ENCODE measurements around the gene MYOM1. TPM values are rescaled to one million over a fixed set of nuclear protein-coding genes. Genes with fewer than 3 reads are reported as not detected.

Gene MYOM1
- total and polyA plus RNA-seq, 2 donors (not counting 3 experiments of a cell fraction or from before 2014, with no cell fraction given) = 0.08 TPM; not detected in 1

DNA sequence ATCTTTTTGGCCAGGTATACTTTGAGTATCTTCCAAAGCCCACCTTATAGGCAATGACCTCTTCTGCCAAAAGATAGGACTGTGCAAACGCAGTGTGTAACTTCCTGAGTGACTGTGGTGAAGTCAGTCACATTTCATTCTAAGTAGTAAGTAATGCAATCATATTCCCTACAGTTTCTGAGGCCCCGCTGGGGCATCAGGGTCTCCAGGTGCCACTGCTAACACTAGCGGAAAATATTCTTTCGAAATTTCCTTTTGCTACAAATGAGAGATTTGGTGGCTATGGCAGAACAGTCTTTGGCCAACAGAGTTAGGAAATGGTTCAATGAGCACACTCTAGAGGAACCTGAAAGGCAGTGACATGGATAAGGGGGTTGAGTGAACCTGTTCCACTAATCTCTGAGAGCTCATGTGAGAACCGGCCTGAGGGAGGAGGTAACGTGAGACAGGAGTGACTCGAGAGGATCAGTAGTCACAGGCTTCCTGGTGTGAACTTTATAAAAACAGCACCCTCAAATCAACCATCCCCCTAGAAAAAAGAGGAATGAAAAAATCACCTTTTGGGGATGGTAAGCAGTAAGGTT lies 104.2 kb downstream of the MYOM1 start:
- no peaks in the 10 kb centered on the region for H4K20me1 ChIP-seq (replicated peaks; ENCODE audit: control insufficient read depth, extremely low read depth, insufficient read depth, low read length)
- no peaks in the 10 kb centered on the region for H3K79me2 ChIP-seq (ENCODE audit: control insufficient read depth, insufficient read depth, low read length)
- TF ChIP-seq GATA2 (IDR thresholded peaks at IDR 0.05; ENCODE audit: insufficient read depth, insufficient read length, low read depth, low read length) (no peak), JUN (IDR thresholded peaks at IDR 0.05; ENCODE audit: borderline replicate concordance, insufficient read depth, insufficient read length, low read depth) (no peak), POLR2A (IDR thresholded peaks at IDR 0.05; ENCODE audit: low read depth, low read length) (no peak), POLR2AphosphoS5 (IDR thresholded peaks at IDR 0.05; ENCODE audit: insufficient read depth, low read depth, low read length) (no peak)
- TF ChIP-seq, protein P1, sequence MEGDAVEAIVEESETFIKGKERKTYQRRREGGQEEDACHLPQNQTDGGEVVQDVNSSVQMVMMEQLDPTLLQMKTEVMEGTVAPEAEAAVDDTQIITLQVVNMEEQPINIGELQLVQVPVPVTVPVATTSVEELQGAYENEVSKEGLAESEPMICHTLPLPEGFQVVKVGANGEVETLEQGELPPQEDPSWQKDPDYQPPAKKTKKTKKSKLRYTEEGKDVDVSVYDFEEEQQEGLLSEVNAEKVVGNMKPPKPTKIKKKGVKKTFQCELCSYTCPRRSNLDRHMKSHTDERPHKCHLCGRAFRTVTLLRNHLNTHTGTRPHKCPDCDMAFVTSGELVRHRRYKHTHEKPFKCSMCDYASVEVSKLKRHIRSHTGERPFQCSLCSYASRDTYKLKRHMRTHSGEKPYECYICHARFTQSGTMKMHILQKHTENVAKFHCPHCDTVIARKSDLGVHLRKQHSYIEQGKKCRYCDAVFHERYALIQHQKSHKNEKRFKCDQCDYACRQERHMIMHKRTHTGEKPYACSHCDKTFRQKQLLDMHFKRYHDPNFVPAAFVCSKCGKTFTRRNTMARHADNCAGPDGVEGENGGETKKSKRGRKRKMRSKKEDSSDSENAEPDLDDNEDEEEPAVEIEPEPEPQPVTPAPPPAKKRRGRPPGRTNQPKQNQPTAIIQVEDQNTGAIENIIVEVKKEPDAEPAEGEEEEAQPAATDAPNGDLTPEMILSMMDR (IDR thresholded peaks at IDR 0.05; ENCODE audit: extremely low read depth in 1 of 2, insufficient read depth in 1 of 2, low read depth in 1 of 2, low read length in 2 of 2) = no peak
- TF ChIP-seq, protein P2, sequence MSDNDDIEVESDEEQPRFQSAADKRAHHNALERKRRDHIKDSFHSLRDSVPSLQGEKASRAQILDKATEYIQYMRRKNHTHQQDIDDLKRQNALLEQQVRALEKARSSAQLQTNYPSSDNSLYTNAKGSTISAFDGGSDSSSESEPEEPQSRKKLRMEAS (IDR thresholded peaks at IDR 0.05; ENCODE audit: insufficient read depth, insufficient read length) = no peak
- ChIA-PET POLR2A (no interaction called here), CTCF (interaction anchor here (2.7 to 5.9 kb wide), 2 partner anchors 13 to 52 kb away, joined by 10 to 33 read pairs; no protein-coding TSS in a partner anchor)
- H3K9me3 ChIP-seq (replicated peaks; ENCODE audit: control insufficient read depth, insufficient read depth, low read length) = no peaks in the 10 kb centered on the region
- no peaks in the 10 kb centered on the region for H3K27me3 ChIP-seq (ENCODE audit: control insufficient read depth in 2 of 2, insufficient read depth in 2 of 2, low read length in 2 of 2)
- H3K4me1 ChIP-seq (ENCODE audit: control insufficient read depth, extremely low read depth, insufficient read depth, low read length) = no peaks in the 10 kb centered on the region
- intact Hi-C loops (cut with micrococcal nuclease) = no loop called here
- no peak overlapping the region for H3K27ac ChIP-seq (ENCODE audit: insufficient read depth, low read depth, low read length)
- BruUV-seq (replicated peaks) = no TSS peak
- no peak overlapping the region for H2AFZ ChIP-seq (ENCODE audit: low read depth, low read length)
- FAIRE-seq = no peak
- no peak overlapping the region for H3K4me3 ChIP-seq (replicated peaks in 1 of 3; ENCODE audit: insufficient read depth in 1 of 3, low read depth in 1 of 3, low read length in 3 of 3)
- dilution Hi-C loops (cut with MboI; ENCODE audit: extremely low pct_ligation_motif_present, low sequenced_read_pairs) = no loop called here
- H3K4me2 ChIP-seq (ENCODE audit: insufficient read depth, low read length) = no peak overlapping the region
- no peak for DNase-seq (ENCODE audit: low read depth, low spot score)
- H3K9ac ChIP-seq (replicated peaks; ENCODE audit: extremely low read depth, insufficient read depth, low read length) = no peak overlapping the region
- no peaks in the 10 kb centered on the region for H3K9me1 ChIP-seq (replicated peaks; ENCODE audit: control insufficient read depth, extremely low read depth, insufficient read depth, low read length)
- no peaks in the 10 kb centered on the region for H3K36me3 ChIP-seq (ENCODE audit: control insufficient read depth in 2 of 2, extremely low read depth in 1 of 2, insufficient read depth in 2 of 2, low read length in 2 of 2)
